ELF-1 (cell line): Measurements from ENCODE around the gene C14orf132.

ENCODE experiments used
- DNase-seq: peaks from one replicate; pipeline ENCODE4 v3.0.0-alpha.2; 2016; ENCODE audit warnings: low read depth, low spot score

C14orf132 gene

DNA sequence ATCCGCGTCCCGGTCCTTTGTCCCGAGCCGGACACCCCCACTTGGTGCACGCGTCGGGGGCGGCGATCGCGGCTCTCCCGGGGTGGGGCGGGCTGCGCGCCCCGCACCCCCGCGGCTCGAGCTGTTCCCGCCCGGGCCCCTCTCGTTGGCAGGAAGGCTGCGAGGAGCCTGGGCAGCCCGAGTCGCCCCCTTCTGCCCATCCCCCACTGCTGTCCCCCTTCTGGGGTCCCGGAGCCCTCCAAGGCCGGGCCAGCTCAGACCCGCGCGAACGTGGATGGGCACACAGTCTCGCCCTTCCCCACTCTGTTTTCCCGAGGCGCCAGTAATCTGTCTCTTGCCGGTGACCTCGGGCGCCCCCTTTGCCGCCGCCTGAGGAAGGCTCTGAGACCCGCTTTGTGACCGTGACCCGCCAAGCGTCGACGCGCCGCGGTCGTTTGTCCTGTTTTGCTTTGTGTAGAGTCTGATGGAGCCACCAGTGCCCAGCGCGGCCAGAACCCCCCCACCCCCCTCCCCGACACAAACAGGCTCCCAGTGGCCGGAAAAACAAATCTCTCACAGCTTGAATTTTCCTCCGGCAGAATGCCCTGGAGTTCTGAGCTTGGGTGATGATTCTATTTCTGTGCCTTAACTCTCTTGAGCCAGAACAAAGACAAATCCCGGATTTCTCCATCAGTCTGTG lies 610 bp downstream of the C14orf132 start:
- DNase-seq, result peak; percentile 52

DNA sequence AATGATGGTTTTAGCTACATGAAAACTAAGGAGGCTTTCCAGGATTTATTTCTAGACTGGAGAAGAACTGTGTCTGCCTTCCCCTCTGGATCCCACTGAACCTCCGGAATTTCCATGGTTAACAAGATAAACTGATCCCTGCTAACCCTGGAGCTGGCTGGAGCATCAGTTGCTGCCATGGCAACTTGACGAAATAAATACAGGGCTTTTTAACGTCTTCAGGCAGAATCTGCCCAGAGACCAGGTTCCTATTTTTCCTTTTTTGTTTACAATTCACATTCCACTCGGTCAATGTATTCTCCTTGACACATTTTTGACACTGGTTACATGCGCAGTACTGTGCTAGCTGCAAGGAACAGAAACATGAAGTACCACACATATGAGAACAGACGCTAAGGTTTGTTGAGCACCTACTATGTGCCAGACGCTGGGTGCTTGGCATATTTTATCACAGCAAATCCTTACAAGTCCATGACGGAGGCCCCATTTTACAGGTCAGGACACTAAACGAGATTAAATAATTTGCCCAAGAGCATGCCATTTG lies 1.7 kb downstream of the C14orf132 start:
- DNase-seq, result no peak

DNA sequence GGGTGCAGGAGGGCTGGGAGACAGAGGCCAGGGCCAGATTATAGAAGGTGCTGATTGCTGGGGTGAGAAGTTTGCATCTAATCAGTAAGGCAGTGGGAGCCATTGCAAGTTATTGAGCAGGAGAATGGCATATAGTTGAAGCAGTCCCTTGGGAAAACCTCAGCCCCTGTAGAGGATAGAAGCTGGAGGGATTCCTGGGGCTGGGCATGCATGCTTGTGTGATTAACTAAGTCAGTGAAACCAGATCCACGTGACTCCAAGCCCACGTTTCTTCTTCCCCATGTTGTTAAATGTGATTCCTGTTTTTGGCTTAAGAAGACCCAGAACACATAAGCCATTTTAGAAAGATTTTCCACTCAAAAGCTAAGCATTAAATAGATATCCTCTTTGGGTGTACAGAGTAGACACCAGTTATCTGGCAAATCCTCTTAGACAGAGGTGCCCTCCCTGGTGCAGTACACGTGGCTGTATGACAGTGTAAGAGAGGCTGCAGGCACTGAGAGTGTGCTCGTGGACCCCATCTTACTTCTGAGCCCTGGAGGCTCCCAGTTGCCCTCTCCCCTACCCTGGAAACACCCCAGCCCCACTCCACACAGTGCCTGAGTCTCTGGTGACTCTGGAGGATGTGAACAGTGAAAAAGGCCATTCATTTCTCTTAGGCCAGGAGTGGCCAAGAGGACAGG lies 3.2 kb downstream of the C14orf132 start:
- DNase-seq, result no peak

DNA sequence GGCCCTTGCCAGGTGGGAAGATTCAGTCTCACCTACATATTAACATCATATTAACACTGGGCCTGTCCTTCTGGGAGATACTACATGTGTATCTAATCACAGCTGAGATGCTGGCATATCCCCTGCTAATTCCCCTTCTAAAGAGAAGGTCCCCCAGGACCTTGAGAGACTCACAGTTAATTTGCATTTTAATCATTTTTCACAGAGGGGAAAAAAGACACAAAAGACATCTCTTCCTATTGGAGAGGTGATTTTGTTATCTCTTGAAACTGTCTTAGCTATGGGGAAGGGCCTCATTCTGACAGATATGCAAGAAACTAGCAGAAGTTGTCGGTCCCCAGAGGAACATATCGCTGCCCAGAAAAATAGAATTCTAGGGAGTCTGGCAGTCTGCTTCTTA lies 7.5 kb downstream of the C14orf132 start:
- DNase-seq, result no peak

DNA sequence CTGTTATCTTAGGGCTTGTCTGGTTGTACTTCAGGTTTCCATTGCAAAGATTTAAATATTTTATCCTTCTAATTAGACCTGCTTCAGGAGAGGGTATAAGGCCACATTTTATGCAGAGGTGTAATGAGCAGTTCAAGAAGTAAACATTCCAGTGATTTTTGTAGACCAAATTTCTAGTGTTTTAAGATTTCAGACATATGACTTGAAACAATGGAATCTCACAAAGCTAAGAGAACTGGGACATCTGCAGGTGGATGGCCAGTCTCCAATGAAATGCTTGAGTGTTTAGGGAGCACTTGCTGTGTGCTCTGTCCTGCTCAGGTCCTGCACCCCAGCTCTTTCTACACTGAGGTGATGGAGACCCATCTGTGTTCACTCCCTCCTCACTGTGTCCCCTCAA lies 7.9 kb downstream of the C14orf132 start:
- no peak for DNase-seq

DNA sequence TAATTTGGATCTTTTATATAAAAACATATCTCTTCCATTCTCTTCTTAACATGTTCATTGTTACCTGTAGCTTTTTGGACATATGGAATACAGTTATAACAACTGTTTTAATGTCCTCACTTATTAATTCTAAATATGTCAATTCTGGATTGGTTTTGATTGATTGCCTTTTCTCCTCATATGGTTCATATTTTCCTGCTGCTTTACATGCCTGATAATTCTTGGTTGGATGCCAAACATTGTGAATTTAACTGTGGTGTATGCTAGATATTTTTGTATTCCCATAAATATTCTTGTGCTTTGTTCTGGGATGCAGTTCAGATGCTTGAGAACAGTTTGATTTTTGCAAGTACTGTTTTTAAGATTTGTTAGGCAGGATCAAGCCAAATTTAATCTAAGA lies 10.8 kb downstream of the C14orf132 start:
- DNase-seq, result no peak

DNA sequence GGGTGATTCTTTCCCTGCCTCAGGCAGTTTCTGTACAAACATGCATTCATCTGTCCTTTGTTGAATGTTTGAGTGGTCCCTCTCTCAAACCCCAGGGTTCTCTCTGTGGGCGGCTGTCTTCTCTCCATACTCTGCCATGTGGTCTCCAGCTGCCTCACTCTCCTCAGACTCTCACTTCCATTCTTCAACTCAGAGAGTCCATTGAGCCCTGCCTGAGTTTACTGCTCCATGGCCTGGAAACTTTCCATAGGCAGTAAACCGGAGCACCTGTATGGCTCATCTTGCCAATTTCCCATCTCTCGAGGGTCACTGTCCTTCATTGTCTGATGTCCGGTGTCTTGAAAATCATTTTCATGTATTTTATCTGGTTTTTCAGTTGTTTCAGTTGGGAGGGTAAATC lies 11.3 kb downstream of the C14orf132 start:
- no peak for DNase-seq

DNA sequence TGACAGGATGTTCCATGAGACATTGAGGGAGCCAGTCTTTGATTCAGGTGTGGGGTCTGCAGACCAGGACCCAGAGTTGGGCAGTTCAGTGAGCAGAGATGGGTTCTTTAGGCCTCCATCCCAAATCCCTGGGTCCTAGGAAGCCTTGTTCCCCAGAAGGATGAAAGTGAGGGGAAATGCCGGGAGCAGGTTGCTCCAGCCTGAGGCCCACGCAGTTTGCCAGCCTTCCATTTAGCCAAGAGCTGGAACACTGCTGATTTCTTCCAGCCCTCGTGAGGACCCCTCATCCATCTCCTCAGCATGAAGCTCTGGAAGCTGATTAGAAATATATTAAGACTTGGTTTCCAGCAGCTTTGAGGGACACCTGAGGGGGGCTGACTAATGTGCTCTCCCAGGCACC lies 12.1 kb downstream of the C14orf132 start:
- DNase-seq, result no peak

DNA sequence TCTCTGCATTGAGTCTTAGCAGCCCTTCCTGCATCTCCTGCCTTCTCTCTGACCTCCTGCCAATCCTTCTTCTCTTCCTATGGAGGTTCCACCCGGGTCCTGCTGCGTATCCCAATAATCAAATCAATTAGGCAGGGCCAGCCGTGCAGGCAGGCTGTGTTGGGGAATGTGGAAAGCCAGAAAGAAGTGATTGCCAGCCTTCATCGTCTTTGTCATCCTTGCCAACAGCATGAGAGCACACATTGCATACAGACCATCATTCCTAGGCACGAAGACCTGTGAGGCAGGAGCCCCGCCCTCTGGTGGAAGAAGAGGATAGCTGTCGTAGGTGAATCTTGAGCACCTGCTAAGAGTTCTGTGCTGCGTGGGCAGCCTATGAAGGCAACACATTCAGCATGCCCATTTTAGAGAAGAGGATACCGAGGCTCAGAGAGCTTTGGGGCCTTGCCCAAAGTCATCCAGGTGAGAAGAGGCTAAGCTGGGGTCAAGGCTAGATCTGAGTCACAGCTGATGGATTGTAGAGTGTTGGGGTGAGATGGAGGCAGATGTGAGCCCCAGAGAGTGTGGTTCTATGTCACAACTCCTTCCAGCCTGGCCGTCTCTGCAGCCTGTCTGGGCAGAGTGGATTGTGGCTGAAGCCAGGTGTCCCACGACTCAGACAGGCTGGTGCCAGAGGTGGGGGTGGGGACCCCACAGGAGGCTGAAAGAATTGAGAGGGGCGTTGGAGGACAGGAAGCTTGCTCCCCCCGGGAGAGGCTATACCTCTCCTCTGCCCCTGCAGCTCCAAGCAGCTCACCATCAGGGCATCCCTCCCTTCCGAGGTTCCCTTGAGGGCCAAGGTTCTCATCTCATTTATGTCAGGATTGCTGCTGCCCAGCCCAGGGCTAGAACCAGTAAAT lies 12.7 kb downstream of the C14orf132 start:
- peak; percentile 52 for DNase-seq

DNA sequence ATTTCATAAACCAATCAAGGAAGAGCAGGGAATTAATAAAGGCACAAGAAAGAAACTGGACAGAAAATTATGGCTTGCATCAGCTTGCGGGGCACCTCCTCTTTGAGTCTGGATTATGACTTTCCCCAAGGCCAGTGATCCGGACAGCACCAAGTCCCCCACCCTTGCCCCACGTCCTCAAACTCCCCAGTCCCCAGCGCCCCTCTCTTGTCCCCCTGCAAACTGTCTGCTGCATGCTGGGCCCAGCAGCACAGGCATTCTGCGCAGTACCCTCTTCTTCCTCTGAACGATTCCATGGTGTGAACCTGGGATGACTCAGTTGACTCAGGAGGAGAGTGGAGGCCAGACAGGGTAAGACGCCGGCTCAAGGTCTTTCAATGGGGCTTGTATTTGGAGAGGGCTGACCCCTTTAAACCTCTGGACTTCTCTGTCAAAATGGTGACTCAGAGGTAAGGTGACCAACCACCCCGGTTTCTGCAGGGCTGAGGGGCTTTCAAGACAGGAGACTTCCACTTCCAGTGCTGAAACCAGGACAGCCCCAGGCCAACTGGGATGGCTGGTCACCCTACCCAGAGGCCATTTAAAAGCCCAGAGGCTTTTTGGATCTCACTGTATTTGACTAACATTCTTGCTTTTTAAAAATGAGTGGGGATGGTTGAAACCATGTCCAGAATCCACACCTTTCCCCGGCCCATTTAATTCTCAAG lies 13.5 kb downstream of the C14orf132 start:
- DNase-seq, result no peak

DNA sequence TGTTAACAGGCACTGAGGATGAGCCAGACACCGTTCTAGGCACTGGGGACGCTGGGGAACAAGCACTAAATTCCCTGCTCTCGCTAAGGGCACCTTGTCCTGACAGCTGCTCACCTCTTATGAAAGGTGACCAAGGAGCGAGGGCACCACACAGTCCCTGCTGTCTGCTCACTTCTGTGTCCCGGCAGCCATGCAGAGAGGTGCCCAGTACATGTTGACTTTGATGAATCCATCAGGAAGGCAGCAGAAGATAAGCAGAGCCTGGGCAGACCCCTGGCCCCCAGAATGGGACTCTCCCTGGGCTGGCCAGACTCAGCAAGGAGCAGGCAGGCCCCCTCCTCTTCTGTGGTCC lies 14.1 kb downstream of the C14orf132 start:
- no peak for DNase-seq

DNA sequence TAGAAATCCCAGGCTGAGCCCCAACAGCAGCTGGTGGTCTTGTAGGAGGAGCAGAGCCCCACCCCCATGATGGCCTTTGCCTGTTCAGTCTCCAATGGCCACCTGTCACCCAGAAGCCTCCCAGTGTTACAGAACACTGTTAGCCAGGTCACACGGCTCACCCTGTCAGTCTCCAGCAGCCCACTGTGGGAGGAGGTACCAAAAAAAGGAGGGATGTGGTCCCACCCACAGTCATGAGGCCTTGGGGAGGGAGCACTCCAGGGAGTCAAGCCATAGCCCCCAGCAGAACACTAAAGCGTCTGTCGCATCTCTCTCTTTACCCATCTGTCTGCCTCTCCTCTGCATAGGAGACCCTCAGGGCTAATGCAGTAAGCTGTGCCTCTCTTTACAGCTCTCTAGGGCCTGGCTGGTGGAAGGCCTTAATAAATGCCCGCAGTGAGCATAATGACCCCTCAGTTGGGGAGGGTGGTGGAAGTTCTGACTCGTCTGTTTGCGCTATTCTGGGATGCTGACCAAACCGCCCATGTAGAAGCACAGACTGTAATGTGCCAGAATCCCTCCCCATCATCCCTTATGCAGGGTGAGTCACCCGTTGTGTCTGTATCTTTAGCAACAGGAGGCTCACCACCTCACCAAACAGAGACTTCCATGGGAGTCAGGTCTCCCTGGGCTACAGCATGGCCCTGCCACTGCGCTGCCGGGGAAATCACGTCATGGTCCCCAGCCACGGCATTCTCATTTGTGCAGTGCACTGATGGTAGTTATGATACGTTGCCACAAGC lies 14.6 kb downstream of the C14orf132 start:
- no peak for DNase-seq

DNA sequence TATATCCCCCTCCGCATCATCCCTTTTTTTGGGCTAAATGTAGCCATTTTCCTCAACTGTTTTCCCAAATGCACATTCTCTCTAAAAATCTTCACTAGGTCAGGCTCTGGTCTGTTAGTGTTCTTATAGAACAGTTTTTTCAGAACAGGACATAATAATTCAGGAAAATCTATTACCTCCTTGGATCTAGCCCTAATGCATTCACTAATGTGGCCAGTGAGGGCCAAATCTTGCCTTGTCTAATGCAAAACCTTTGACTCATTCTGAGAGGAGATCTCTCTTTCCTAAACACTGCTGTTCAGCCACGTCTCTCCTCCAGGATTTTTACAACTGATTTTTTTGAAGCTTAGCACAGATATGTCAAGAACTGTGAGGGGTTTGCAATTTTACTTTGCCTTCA lies 15.5 kb downstream of the C14orf132 start:
- no peak for DNase-seq

DNA sequence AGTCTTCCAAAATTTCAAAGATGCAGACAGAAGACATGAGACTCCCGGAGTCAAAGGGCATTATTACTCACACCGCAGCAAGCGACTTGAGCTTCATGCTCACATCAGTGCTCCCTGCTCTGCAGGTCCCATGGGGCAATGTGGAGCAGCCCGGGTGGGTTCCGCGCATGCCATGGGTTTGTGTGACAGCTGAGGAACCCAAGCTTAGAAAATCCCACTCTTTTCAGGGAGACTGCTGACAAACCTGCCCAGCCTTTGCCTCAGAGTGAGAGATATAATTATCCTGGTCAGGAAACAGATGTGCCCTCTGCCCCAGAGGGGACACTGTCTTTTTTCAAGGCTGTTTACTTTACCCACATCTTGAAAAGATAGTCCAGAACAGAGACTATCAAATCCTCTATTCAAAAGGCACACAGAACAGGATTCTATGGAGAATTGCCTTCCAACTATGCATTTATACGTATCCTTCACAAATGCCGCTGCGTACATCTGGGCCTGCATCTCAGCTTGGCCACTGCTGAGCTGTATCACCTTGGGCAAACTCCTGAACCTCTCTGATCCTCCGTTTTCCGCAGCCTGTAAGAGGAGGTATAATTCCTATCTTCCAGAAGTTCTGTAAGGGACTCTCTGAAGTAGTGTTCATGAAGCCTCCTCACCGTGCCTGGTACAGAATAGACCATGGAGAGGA lies 16.0 kb downstream of the C14orf132 start:
- no peak for DNase-seq

DNA sequence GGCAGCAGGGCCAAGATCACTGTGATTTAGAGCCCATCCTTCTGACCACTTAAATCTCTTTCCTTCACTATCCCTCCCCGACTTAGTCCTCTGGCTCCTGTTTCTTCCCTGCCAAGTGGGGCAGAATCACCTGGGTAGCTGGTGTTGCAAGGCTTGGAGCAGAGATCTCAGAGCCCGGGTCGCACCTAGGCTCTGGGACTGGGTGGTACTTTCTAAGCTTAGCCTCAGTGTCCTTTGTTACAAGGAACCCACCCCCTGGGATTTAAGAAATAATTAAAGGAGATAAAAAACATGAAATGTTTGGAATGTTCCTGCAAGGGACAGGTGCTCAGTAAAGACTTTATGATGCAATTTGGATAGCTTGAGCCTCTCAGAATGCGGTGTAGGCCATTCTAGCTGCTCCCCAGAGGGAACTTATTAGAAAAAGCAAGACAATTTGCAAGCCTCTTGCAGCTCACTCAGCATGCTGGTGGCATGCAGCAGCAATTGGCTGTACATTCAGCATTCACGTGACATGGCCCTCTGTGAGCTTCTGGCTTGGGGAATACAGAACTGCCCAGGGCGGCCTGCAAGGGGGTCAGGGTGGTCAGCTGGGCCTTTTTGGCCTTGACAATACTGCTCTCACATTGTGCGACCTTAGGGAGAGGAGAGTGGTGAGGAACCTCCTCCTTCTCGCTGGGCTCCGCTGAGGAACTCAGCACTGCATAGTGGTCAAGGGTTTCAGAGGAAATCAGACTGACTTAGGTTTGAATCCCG lies 16.8 kb downstream of the C14orf132 start:
- DNase-seq, result no peak

DNA sequence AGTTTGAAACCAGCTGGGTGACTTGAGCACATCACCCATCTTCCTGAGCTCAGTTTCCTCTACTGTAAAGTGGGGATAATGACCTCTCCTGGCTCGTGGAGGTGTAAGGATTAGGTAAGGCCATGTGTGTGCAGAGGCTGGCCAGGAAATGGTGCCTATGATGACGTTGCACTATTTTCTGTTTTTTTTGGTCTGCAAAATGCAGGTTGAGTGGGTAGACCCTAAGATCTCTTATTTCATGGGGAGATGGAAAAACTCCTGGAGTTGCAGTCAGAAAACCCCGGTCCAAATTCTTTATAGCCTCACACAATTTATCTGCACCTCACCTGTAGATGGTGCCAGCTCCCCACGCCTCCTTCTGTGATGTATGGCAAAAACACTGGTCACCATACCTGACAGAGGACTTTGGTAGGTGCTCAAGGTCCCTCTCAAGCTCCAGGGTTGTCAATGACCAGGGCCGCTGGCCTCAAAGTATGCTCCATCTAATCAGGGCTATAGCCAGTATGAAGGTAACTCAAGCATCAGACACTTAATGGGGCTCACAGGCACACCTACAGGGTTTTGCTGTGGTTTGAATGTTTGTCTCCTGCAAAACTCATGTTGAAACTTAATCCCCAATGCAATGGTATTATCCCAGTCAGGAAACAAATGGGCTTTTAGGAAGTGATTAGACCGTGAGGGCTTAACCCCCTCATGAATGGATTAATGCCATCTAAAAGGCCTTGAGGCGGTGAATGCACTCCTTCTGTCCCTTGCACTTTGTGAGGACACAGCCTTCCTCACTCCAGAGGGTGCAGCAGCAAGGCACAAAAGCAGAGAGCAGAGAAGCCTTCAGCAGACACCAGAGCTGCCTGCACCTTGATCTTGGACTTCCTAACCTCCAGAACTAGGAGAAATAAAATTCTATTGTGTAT lies 17.6 kb downstream of the C14orf132 start:
- DNase-seq, result no peak

DNA sequence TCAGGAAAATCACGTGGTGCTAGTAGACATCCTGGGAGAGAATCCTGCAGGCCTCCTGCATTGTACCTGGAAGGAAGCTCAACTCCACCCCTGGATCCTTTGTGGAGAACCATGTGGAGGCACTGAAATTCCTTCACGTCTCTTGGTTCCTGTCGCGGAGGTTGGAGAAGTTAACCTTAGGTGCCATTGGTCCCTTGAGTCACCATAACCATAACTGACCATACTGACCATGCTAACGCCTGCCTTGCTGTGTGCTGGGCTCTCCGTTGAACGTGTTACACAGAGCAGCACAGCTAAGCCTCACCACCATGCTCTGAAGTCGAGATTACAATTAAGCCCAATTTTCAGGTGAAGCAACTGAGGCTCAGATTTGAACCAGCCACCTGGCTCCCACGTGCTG lies 18.6 kb downstream of the C14orf132 start:
- DNase-seq, result no peak

DNA sequence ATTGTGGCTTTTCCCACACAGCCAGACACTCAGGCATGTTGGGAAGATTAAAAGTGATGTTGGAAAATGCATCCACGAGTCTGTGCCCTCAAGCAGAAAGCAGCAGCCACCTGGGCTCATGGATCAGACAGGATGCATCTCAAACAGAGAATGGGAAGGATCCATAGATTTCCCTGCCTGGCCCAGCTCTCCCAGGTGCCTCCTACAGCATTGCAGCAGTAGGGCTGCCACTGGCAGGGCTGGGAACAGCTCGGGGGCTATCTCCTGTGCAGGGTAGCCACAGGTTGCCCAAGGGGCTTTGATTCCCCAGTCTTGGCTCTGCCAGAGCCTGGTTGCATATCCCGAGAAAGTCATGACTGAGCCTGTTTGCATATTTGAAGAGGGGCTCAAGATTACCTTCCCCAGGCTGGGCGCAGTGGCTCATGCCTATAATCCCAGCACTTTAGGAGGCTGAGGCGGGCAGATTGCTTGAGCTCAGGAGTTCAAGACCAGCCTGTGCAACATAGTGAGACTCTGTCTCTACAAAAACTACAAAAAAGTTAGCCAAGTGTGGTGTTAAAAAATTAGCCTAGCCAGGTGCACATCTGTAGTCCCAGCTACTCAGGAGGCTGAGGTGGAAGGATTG lies 19.5 kb downstream of the C14orf132 start:
- no peak for DNase-seq
